PC-3 (cell line): ENCODE measurements around the gene C3orf22. TPM values are rescaled to one million over a fixed set of nuclear protein-coding genes. Genes with fewer than 3 reads are reported as not detected.

Experiments used
- ATAC-seq: fragments of 200-7000 bp; cut with Tn5 transposase; 2 replicates; pipeline ENCODE4 v1.9.1; 2020; ENCODE audit warnings: mild to moderate bottlenecking, moderate library complexity
- BruUV-seq: library from RNA; stranded (reverse); fragments of 400-500 nt; replicated peaks from 2 replicates; lab custom pipeline; 2021; lab: Mats Ljungman, UMichigan
- CTCF ChIA-PET: fragments of 300-600 bp; sonication (Branson Sonifier 250); formaldehyde crosslinking; loops from one replicate; lab custom pipeline; 2022; ENCODE audit warnings: antibody characterized with exemption; lab: Charles Lee
- POLR2A ChIA-PET: fragments of 300-600 bp; sonication (Branson Sonifier 250); formaldehyde crosslinking; loops from one replicate; lab custom pipeline; 2022; ENCODE audit warnings: antibody characterized with exemption; ENCODE audit not compliant: unreplicated experiment; lab: Charles Lee
- DNase-seq: peaks from one replicate; pipeline ENCODE4 v3.0.0-alpha.2; 2015
- H2AFZ ChIP-seq: fragments of 300-600 bp; sonication (generic); 2 replicates; pipeline ENCODE4 v1.6.0; 2016; ENCODE audit warnings: antibody characterized with exemption, low read length
- H3F3A ChIP-seq: fragments of 300-600 bp; sonication (generic); one replicate; pipeline ENCODE4 v1.6.0; 2017; ENCODE audit warnings: antibody characterized with exemption, low read length, control low read depth, mild to moderate bottlenecking; ENCODE audit not compliant: unreplicated experiment
- H3K27ac ChIP-seq: fragments of 300-600 bp; sonication (generic); 2 replicates; pipeline ENCODE4 v1.5.1; 2016; ENCODE audit warnings: mild to moderate bottlenecking, low read length
- H3K27me3 ChIP-seq: fragments of 300-600 bp; sonication (generic); 2 replicates; pipeline ENCODE4 v1.6.1; 2016; ENCODE audit warnings: low read length, mixed read lengths
- H3K36me3 ChIP-seq: fragments of 300-600 bp; sonication (generic); 2 replicates; pipeline ENCODE4 v1.6.1; 2016; ENCODE audit warnings: low read depth, mixed run types, low read length, mixed read lengths
- H3K4me1 ChIP-seq: fragments of 300-600 bp; sonication (generic); 2 replicates; pipeline ENCODE4 v1.5.1; 2016; ENCODE audit warnings: low read length; ENCODE audit not compliant: insufficient read depth
- H3K4me2 ChIP-seq: fragments of 300-600 bp; sonication (generic); 2 replicates; pipeline ENCODE4 v1.6.0; 2016; ENCODE audit warnings: low read length
- H3K4me3 ChIP-seq: fragments of 300-600 bp; sonication (generic); 2 replicates; pipeline ENCODE4 v1.5.1; 2016; ENCODE audit warnings: mild to moderate bottlenecking, low read length, mixed read lengths
- H3K79me2 ChIP-seq: fragments of 300-600 bp; sonication (generic); 2 replicates; pipeline ENCODE4 v1.6.1; 2017; ENCODE audit warnings: low read length, mixed read lengths
- H3K9ac ChIP-seq: fragments of 300-600 bp; sonication (generic); 2 replicates; pipeline ENCODE4 v1.6.0; 2016; ENCODE audit warnings: mild to moderate bottlenecking, low read length
- H3K9me2 ChIP-seq: fragments of 300-600 bp; sonication (generic); replicated peaks from 2 replicates; pipeline ENCODE4 v1.6.1; 2016; ENCODE audit warnings: mixed run types, low read length, mixed read lengths
- H3K9me3 ChIP-seq: fragments of 300-600 bp; sonication (generic); 2 replicates; pipeline ENCODE4 v1.6.1; 2016; ENCODE audit warnings: low read length, mixed read lengths
- H4K20me1 ChIP-seq: fragments of 300-600 bp; sonication (generic); 2 replicates; pipeline ENCODE4 v1.6.1; 2016; ENCODE audit warnings: low read length, mixed read lengths
- EZH2 ChIP-seq: fragments of 300-600 bp; sonication (generic); IDR thresholded peaks from one replicate; pipeline ENCODE4 v1.6.1; 2017; ENCODE audit warnings: antibody characterized with exemption, mild to moderate bottlenecking, low read length; ENCODE audit not compliant: unreplicated experiment
- EZH2phosphoT487 ChIP-seq: fragments of 300-600 bp; sonication (generic); IDR thresholded peaks from 2 replicates; pipeline ENCODE4 v1.6.1; 2018; ENCODE audit warnings: mild to moderate bottlenecking, antibody characterized with exemption, low read length, borderline replicate concordance
- intact Hi-C: fragments of 100-400 bp; cut with micrococcal nuclease; formaldehyde crosslinking; loops from 2 replicates; pipeline ENCODE4 v1.9.0; 2023
- total RNA-seq: library from RNA; depleted of rRNA; stranded (reverse); fragments of >200 nt; gene quantifications from 2 replicates; pipeline ENCODE4 v1.2.3, GENCODE V29; 2014
- TF ChIP-seq, protein P1 (sequence below): fragments of 300-600 bp; sonication (generic); conservative IDR thresholded peaks from 2 replicates; pipeline ENCODE4 v1.5.1; 2017; ENCODE audit warnings: antibody characterized with exemption, low read depth, mild to moderate bottlenecking, low read length

The C3orf22 gene
- total RNA-seq, 1 experiment from 2014 or later, result not detected

DNA sequence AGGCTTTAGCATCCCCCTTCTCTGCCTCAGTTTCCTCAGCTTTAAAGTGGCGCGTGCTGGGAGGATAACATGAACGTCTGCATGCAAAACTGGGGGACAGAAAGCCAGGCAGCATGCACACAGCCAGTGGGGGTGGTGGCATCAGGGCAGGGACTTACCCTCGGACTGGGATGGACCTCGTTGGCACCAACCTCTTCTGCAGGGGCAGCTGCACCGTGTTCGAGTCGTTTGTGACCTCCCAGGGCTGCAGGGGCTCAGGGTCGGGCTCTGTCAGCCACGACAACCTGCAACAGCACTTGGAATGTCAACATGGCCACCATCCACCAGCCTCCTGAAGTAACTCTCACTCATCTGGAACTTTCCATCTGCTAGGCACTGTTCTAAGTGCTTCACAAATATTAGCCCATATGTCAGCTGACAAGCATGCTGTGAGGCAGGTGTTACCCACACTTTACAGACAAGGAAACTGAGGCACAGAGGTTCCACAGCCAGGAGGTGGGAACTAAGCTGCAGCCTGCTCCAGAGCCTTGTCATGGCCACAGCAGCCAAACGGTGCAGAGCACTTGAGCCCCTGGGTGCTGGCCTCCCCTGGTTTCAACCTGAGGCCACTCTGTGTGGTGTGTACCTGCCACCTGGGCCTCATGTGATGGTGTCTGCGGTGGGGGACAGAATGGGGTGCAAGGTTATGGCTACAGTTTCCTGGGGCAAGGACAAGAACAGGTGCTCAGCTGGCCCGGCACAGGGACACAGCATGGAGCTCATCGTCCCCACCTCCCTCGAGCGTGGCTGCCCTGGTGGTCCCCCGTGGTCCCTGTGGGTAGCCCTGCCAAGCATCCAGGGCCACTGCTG lies 6.7 kb downstream of the C3orf22 start:
- intact Hi-C loops, result no loop called here
- Histone ChIP-seq H3K4me2 (no peak overlapping the region), H3K79me2 (no peaks in the 10 kb centered on the region), H3K4me1 (no peaks in the 10 kb centered on the region), H2AFZ (no peak overlapping the region), H3K9me3 (no peaks in the 10 kb centered on the region), H3K4me3 (no peak overlapping the region), H3K27ac (no peak overlapping the region), H3F3A (no peaks in the 10 kb centered on the region), H3K36me3 (no peaks in the 10 kb centered on the region), H4K20me1 (no peaks in the 10 kb centered on the region), H3K27me3 (0 out of 2 replicates have a peak, but pooled peaks cover 5% of the 10 kb centered on the region), H3K9ac (no peak overlapping the region), H3K9me2 (no peaks in the 10 kb centered on the region)
- no TSS peak for BruUV-seq
- DNase-seq, result no peak
- no peak for ATAC-seq
- ChIA-PET POLR2A (no interaction called here), CTCF (no interaction called here)
- TF ChIP-seq, protein P1, sequence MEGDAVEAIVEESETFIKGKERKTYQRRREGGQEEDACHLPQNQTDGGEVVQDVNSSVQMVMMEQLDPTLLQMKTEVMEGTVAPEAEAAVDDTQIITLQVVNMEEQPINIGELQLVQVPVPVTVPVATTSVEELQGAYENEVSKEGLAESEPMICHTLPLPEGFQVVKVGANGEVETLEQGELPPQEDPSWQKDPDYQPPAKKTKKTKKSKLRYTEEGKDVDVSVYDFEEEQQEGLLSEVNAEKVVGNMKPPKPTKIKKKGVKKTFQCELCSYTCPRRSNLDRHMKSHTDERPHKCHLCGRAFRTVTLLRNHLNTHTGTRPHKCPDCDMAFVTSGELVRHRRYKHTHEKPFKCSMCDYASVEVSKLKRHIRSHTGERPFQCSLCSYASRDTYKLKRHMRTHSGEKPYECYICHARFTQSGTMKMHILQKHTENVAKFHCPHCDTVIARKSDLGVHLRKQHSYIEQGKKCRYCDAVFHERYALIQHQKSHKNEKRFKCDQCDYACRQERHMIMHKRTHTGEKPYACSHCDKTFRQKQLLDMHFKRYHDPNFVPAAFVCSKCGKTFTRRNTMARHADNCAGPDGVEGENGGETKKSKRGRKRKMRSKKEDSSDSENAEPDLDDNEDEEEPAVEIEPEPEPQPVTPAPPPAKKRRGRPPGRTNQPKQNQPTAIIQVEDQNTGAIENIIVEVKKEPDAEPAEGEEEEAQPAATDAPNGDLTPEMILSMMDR, result no peak
- no peak for TF ChIP-seq EZH2
- TF ChIP-seq EZH2phosphoT487, result no peak

GRCh38 chr3:126551121-126551838 lies 7.5 kb downstream of the C3orf22 start:
- Histone ChIP-seq H3K9me2 (no peaks in the 10 kb centered on the region), H3K9me3 (no peaks in the 10 kb centered on the region), H3K4me3 (no peak overlapping the region), H3K4me1 (no peaks in the 10 kb centered on the region), H3K27me3 (0 out of 2 replicates have a peak, but pooled peaks cover 10% of the 10 kb centered on the region), H2AFZ (no peak overlapping the region), H3K27ac (no peak overlapping the region), H3F3A (no peaks in the 10 kb centered on the region), H3K36me3 (no peaks in the 10 kb centered on the region), H4K20me1 (no peaks in the 10 kb centered on the region), H3K79me2 (no peaks in the 10 kb centered on the region), H3K4me2 (no peak overlapping the region), H3K9ac (no peak overlapping the region)
- POLR2A ChIA-PET, result no interaction called here
- ATAC-seq (no peak), DNase-seq (no peak)
- CTCF ChIA-PET, result no interaction called here
- TF ChIP-seq, protein P1, result no peak
- intact Hi-C loops, result no loop called here
- BruUV-seq, result no TSS peak
